ENCODE data around the gene TIGD6. TPM values are rescaled to one million over a fixed set of nuclear protein-coding genes. Genes with fewer than 3 reads are reported as not detected.

The TIGD6 gene
- total and polyA plus RNA-seq, 9 of the 15 experiments (the other 6 are each of a cell fraction or from before 2014, with no cell fraction given): 1.8 to 6.3 (median 3.9) TPM

- TF ChIP-seq BRF1 (IDR thresholded peaks at IDR 0.05; ENCODE audit: borderline replicate concordance, extremely low read depth, insufficient read length) (no peak), ATF7 (IDR thresholded peaks at IDR 0.05) (peak; percentile 91), BCOR (IDR thresholded peaks at IDR 0.05) (no peak), KLF16 (IDR thresholded peaks at IDR 0.05) (no peak), SFPQ (IDR thresholded peaks at IDR 0.05; ENCODE audit: low read depth, low read length) (no peak), ZNF146 (CRISPR knock-in tag; IDR thresholded peaks at IDR 0.05; ENCODE audit: unreplicated experiment) (peak; percentile 2), CREB3L1 (IDR thresholded peaks at IDR 0.05; ENCODE audit: borderline replicate concordance, low read depth) (peak; percentile 83), SMC3 (conservative IDR thresholded peaks at IDR 0.05; ENCODE audit: insufficient read depth, low read depth, low read length) (no peak), NFRKB (IDR thresholded peaks at IDR 0.05; ENCODE audit: low read depth) (peak; percentile 68; the same call in 1 of the 2 replicates), ARID2 (IDR thresholded peaks at IDR 0.05) (no peak), CXXC5 (CRISPR knock-in tag; IDR thresholded peaks at IDR 0.05) (peak; percentile 91), RNF2 (IDR thresholded peaks at IDR 0.05) (peak; percentile 82), NBN (IDR thresholded peaks at IDR 0.05; ENCODE audit: low read depth) (peak; percentile 9; the same call in 1 of the 2 replicates), FIP1L1 (IDR thresholded peaks at IDR 0.05; ENCODE audit: low read depth, low read length, poor library complexity, severe bottlenecking) (peak; percentile 62), MYC (IDR thresholded peaks at IDR 0.05; ENCODE audit: low read depth, low read length) (peak; percentile 94), MYC (CRISPR knock-in tag; IDR thresholded peaks at IDR 0.05; ENCODE audit: borderline replicate concordance, low read depth) (peak; percentile 69; the same call in 1 of the 2 replicates), PML (IDR thresholded peaks at IDR 0.05; ENCODE audit: low read length) (no peak; the same call in 1 of the 2 replicates), PHF20 (IDR thresholded peaks at IDR 0.05; ENCODE audit: partially characterized antibody) (peak; percentile 97), NR1H2 (CRISPR knock-in tag; IDR thresholded peaks at IDR 0.05) (no peak; the same call in 1 of the 2 replicates)
- TF ChIP-seq, protein P1, sequence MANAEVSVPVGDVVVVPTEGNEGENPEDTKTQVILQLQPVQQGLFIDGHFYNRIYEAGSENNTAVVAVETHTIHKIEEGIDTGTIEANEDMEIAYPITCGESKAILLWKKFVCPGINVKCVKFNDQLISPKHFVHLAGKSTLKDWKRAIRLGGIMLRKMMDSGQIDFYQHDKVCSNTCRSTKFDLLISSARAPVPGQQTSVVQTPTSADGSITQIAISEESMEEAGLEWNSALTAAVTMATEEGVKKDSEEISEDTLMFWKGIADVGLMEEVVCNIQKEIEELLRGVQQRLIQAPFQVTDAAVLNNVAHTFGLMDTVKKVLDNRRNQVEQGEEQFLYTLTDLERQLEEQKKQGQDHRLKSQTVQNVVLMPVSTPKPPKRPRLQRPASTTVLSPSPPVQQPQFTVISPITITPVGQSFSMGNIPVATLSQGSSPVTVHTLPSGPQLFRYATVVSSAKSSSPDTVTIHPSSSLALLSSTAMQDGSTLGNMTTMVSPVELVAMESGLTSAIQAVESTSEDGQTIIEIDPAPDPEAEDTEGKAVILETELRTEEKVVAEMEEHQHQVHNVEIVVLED (CRISPR knock-in tag; IDR thresholded peaks at IDR 0.05): 0 out of 2 replicates have a peak, but pooled peaks have one; percentile 7
- TF ChIP-seq, protein P2, sequence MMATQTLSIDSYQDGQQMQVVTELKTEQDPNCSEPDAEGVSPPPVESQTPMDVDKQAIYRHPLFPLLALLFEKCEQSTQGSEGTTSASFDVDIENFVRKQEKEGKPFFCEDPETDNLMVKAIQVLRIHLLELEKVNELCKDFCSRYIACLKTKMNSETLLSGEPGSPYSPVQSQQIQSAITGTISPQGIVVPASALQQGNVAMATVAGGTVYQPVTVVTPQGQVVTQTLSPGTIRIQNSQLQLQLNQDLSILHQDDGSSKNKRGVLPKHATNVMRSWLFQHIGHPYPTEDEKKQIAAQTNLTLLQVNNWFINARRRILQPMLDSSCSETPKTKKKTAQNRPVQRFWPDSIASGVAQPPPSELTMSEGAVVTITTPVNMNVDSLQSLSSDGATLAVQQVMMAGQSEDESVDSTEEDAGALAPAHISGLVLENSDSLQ (IDR thresholded peaks at IDR 0.05): peak; percentile 33
- TF ChIP-seq, protein P3, sequence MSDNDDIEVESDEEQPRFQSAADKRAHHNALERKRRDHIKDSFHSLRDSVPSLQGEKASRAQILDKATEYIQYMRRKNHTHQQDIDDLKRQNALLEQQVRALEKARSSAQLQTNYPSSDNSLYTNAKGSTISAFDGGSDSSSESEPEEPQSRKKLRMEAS (CRISPR knock-in tag; IDR thresholded peaks at IDR 0.05): peak; percentile 86
- TF ChIP-seq, protein P4, sequence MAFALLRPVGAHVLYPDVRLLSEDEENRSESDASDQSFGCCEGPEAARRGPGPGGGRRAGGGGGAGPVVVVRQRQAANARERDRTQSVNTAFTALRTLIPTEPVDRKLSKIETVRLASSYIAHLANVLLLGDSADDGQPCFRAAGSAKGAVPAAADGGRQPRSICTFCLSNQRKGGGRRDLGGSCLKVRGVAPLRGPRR (CRISPR knock-in tag; IDR thresholded peaks at IDR 0.05): no peak
Observed at GRCh38 chr5:150000256-150000989, at the start of gene TIGD6, which contains the start of gene HMGXB3 (continued).
